Endothelial cell (in vitro differentiated cells): Measurements from ENCODE around the gene PTS. TPM values are rescaled to one million over a fixed set of nuclear protein-coding genes. Genes with fewer than 3 reads are reported as not detected.
"Not testable (repeated sequence)": the region's sequence is repeated elsewhere in the genome, so short reads cannot be mapped to it uniquely, and the experiment has no call there.

Experiments used
- DNase-seq: peaks from one replicate; pipeline ENCODE4 v3.0.0; 2021; ENCODE audit warnings: low spot score
- H3K27ac Mint-ChIP-seq: one replicate; pipeline ENCODE4 v1.8.0; 2021; ENCODE audit warnings: mixed read lengths, inconsistent platforms; ENCODE audit not compliant: unreplicated experiment
- H3K27me3 Mint-ChIP-seq: one replicate; pipeline ENCODE4 v1.8.0; 2021; ENCODE audit warnings: mild to moderate bottlenecking, moderate library complexity, mixed read lengths, inconsistent platforms; ENCODE audit not compliant: unreplicated experiment
- H3K36me3 Mint-ChIP-seq: one replicate; pipeline ENCODE4 v1.8.0; 2021; ENCODE audit warnings: mild to moderate bottlenecking, low read depth, mixed read lengths, inconsistent platforms; ENCODE audit not compliant: unreplicated experiment
- H3K4me1 Mint-ChIP-seq: one replicate; pipeline ENCODE4 v1.8.0; 2021; ENCODE audit warnings: mild to moderate bottlenecking, mixed read lengths, inconsistent platforms; ENCODE audit not compliant: unreplicated experiment
- H3K4me3 Mint-ChIP-seq: one replicate; pipeline ENCODE4 v1.8.0; 2021; ENCODE audit warnings: mild to moderate bottlenecking, mixed read lengths, inconsistent platforms; ENCODE audit not compliant: unreplicated experiment
- H3K9me3 Mint-ChIP-seq: one replicate; pipeline ENCODE4 v1.8.0; 2021; ENCODE audit warnings: mixed read lengths, inconsistent platforms; ENCODE audit not compliant: unreplicated experiment
- total RNA-seq: library from RNA; stranded (reverse); fragmentation: NEBNext Ultra II Directional; extraction: Animal tissue kit (Norgen Biotek cat#: 25700); gene quantifications from one replicate; pipeline ENCODE4 v1.2.1, GENCODE V29; 2021; ENCODE audit not compliant: unreplicated experiment
- TF ChIP-seq, protein P1 (sequence below): fragments of 200-600 bp; sonication (generic); IDR thresholded peaks from one replicate; pipeline ENCODE4 v1.5.0; 2021; ENCODE audit warnings: antibody characterized with exemption; ENCODE audit not compliant: unreplicated experiment

The PTS gene
- total RNA-seq, 1 donor from 2014 or later = 40.1 TPM

DNA sequence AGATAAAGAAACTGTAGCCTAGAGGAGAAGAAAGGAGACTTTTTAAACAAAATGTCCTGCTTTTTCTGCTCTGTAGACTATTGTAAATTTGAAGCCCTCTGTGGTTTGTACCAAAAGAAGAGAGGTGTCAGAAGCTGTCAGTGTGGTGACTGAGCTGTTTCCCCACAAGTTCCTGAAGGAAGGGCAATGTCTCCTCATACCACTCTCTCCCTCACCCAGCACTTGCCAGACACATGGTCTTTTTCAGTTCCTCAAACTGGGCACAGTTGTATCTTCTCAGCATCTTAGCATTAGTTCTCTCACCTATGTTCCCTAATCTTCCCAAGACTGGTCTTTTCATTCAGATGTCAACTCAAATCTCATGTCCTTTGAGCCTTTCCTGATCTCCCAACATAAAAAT lies 46.6 kb upstream of the PTS start:
- Mint-ChIP-seq H3K9me3 (no peaks in the 10 kb centered on the region), H3K4me3 (no peak overlapping the region), H3K27ac (no peak overlapping the region), H3K36me3 (no peaks in the 10 kb centered on the region), H3K4me1 (peaks cover 3% of the 10 kb centered on the region), H3K27me3 (peaks cover 3% of the 10 kb centered on the region)
- TF ChIP-seq, protein P1, sequence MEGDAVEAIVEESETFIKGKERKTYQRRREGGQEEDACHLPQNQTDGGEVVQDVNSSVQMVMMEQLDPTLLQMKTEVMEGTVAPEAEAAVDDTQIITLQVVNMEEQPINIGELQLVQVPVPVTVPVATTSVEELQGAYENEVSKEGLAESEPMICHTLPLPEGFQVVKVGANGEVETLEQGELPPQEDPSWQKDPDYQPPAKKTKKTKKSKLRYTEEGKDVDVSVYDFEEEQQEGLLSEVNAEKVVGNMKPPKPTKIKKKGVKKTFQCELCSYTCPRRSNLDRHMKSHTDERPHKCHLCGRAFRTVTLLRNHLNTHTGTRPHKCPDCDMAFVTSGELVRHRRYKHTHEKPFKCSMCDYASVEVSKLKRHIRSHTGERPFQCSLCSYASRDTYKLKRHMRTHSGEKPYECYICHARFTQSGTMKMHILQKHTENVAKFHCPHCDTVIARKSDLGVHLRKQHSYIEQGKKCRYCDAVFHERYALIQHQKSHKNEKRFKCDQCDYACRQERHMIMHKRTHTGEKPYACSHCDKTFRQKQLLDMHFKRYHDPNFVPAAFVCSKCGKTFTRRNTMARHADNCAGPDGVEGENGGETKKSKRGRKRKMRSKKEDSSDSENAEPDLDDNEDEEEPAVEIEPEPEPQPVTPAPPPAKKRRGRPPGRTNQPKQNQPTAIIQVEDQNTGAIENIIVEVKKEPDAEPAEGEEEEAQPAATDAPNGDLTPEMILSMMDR = no peak
- no peak for DNase-seq

DNA sequence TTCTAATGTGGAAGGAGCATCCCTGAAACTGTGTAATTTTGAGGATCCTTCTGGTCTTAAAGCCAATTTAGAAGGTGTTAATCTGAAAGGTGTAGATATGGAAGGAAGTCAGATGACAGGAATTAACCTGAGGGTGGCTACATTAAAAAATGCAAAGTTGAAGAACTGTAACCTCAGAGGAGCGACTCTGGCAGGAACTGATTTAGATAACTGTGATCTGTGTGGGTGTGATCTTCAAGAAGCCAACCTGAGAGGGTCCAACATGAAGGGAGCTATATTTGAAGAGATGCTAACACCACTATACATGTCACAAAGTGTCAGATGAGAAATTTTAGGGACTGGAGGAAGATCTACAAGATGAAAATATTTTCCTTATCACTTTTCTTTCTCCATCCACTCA lies 43.4 kb upstream of the PTS start:
- H3K27me3 Mint-ChIP-seq = peaks cover 1% of the 10 kb centered on the region
- TF ChIP-seq, protein P1 = no peak
- no peaks in the 10 kb centered on the region for H3K36me3 Mint-ChIP-seq
- H3K4me3 Mint-ChIP-seq = no peak overlapping the region
- no peak overlapping the region for H3K27ac Mint-ChIP-seq
- no peak for DNase-seq
- no peaks in the 10 kb centered on the region for H3K9me3 Mint-ChIP-seq
- H3K4me1 Mint-ChIP-seq = peaks cover 6% of the 10 kb centered on the region

DNA sequence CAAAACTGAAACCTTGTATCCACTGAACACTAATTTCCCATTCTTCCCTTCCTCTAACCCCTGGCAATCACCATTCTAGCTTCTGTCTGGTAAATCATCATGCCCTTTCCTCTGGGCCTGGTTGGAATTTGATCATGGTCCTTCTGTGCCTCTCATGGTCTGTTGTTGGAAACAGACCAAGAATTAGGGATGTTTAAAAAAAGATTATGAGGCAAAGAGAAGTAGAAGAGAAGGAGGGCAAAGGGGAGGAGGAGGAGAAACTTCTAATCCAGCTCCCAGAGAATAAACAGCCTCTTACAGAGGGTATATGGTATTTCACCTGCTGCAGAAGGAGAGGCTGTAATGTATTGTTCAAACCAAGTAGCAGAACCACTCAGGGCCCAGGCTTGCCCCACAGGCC lies 40.3 kb upstream of the PTS start:
- Mint-ChIP-seq H3K4me3 (no peak overlapping the region), H3K4me1 (peaks cover 13% of the 10 kb centered on the region), H3K27ac (no peak overlapping the region), H3K36me3 (no peaks in the 10 kb centered on the region), H3K27me3 (peaks cover 2% of the 10 kb centered on the region), H3K9me3 (no peaks in the 10 kb centered on the region)
- TF ChIP-seq, protein P1 = no peak
- DNase-seq = no peak

DNA sequence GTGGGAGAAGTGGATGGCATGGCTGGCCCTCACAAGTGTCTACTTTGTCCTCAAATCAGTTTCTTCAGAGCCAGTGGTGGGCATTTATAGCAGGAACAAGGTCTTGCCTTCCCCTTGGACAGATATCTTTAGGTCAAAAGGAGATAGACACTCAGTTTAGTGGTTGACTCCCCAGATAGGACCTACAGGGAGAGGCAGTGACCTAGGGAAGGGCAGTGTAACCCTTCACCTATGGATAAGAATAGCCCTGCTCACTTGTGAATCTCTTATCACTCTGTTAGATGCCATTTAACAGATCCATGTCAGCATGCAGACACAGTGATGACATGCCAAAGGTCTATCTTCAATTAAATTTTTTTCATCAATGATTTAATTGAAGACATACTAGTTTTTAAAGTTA lies 39.9 kb upstream of the PTS start:
- Mint-ChIP-seq H3K36me3 (no peaks in the 10 kb centered on the region), H3K27me3 (peaks cover 2% of the 10 kb centered on the region), H3K4me3 (no peak overlapping the region), H3K27ac (no peak overlapping the region), H3K4me1 (peaks cover 13% of the 10 kb centered on the region), H3K9me3 (no peaks in the 10 kb centered on the region)
- TF ChIP-seq, protein P1 = no peak
- no peak for DNase-seq

DNA sequence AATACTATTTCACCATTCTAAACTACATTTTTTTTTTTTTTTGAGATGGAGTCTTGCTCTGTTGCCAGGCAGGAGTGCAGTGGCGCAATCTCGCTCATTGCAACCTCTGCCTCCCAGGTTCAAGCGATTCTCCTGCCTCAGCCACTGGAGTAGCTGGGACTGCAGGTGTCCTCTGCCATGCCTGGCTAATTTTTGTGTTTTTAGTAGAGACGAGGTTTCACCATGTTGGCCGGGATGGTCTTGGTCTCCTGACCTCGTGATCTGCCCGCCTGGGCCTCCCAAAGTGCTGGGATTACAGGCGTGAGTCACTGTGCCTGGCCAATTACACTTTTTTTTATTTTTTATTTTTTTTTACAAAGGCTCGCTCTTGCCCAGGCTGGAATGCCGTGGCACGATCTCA lies 31.1 kb upstream of the PTS start:
- not testable (repeated sequence) for DNase-seq, H3K4me1 Mint-ChIP-seq, H3K27ac Mint-ChIP-seq, H3K9me3 Mint-ChIP-seq, H3K36me3 Mint-ChIP-seq, H3K27me3 Mint-ChIP-seq, H3K4me3 Mint-ChIP-seq

DNA sequence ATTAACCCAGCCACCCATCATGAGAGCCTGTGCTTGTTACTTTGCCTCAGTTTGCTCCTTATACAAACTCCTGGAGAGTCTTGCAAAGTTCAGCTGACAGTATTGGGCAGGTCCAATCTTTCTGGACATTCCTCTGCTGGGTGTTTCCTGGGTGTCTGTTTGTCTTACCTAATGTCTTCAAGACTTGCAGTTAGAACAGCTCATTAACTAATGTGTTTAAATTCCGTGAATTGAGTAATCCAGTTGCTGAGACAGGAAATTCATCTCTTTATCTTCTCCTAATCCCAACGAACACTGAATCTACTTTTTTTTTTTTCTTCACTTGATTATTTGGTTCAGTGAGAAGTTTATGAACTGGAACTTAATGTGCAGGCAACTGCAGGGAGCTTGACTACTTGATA lies 30.3 kb upstream of the PTS start:
- Mint-ChIP-seq H3K4me3 (no peak overlapping the region), H3K27me3 (peaks cover 4% of the 10 kb centered on the region)

More for the DNA sequence above, 30.3 kb upstream of the PTS start:
- Mint-ChIP-seq H3K27ac (no peak overlapping the region), H3K36me3 (no peaks in the 10 kb centered on the region), H3K9me3 (no peaks in the 10 kb centered on the region), H3K4me1 (peaks cover 3% of the 10 kb centered on the region)
- no peak for DNase-seq
- TF ChIP-seq, protein P1 = no peak
